KBM-7 (cell line): ENCODE results near the gene TUBA4A.
"Not testable (repeated sequence)": the region's sequence is repeated elsewhere in the genome, so short reads cannot be mapped to it uniquely, and the experiment has no call there.

Source experiments
- DNase-seq: peaks from one replicate; pipeline ENCODE4 v3.0.0-alpha.2; 2015
- in situ Hi-C: fragments of 300-500 bp; cut with MboI; formaldehyde crosslinking; loops from 2 replicates; pipeline ENCODE4 v1.14.3; 2020; ENCODE audit warnings: low sequenced_read_pairs, low pct_unique_long_range_greater_than_20kb, mixed read lengths

Gene TUBA4A

GRCh38 chr2:219272356-219272755 lies 18.6 kb upstream of the TUBA4A start:
- DNase-seq = no peak
- in situ Hi-C loops = no loop called here

GRCh38 chr2:219271021-219271420 lies 17.3 kb upstream of the TUBA4A start:
- no peak for DNase-seq
- in situ Hi-C loops = no loop called here

GRCh38 chr2:219270055-219270372 lies 16.3 kb upstream of the TUBA4A start:
- in situ Hi-C loops = no loop called here
- DNase-seq = no peak

GRCh38 chr2:219269362-219270054 lies 15.8 kb upstream of the TUBA4A start:
- no peak for DNase-seq
- in situ Hi-C loops = no loop called here

- DNase-seq = no peak
- in situ Hi-C loops = no loop called here
These were observed 14.6 kb upstream of the TUBA4A start for GRCh38 chr2:219268294-219268693.

GRCh38 chr2:219266886-219267285 lies 13.2 kb upstream of the TUBA4A start:
- in situ Hi-C loops = no loop called here
- no peak for DNase-seq

GRCh38 chr2:219266232-219266631 lies 12.5 kb upstream of the TUBA4A start:
- in situ Hi-C loops = no loop called here
- DNase-seq = no peak

- DNase-seq = peak; percentile 74
- in situ Hi-C loops = no loop called here
These were observed 7.5 kb upstream of the TUBA4A start for GRCh38 chr2:219261024-219261855.

- in situ Hi-C loops = not testable (repeated sequence)
These were observed 5.2 kb upstream of the TUBA4A start for GRCh38 chr2:219258942-219259341.

GRCh38 chr2:219254590-219255201 lies 978 bp upstream of the TUBA4A start:
- DNase-seq = peak; percentile 72
- in situ Hi-C loops = no loop called here

More at GRCh38 chr2:219258942-219259341, 5.2 kb upstream of the TUBA4A start:
- DNase-seq = not testable (repeated sequence)

- peak; percentile 72 for DNase-seq
These were observed 592 bp downstream of the TUBA4A start, which contains the start of gene TUBA4B for GRCh38 chr2:219252900-219253752. Gene TUBA4B, plus strand, starts transcription at chr2:219253243. Its CDS starts 165 bp downstream, at chr2:219253408.

GRCh38 chr2:219252570-219252899 lies 1.2 kb downstream of the TUBA4A start:
- DNase-seq = no peak
- in situ Hi-C loops = no loop called here

More at GRCh38 chr2:219252900-219253752, 592 bp downstream of the TUBA4A start, which contains the start of gene TUBA4B:
- in situ Hi-C loops = no loop called here

- in situ Hi-C loops = no loop called here
These were observed 1.6 kb downstream of the TUBA4A start for GRCh38 chr2:219252084-219252483.

GRCh38 chr2:219251656-219252055 lies 2.1 kb downstream of the TUBA4A start:
- in situ Hi-C loops = no loop called here
- DNase-seq = no peak

More at GRCh38 chr2:219252084-219252483, 1.6 kb downstream of the TUBA4A start:
- DNase-seq = no peak

- in situ Hi-C loops = no loop called here
- DNase-seq = no peak
These were observed 3.5 kb downstream of the TUBA4A start for GRCh38 chr2:219250049-219250781.

GRCh38 chr2:219249203-219249980 lies 4.3 kb downstream of the TUBA4A start:
- in situ Hi-C loops = no loop called here
- DNase-seq = peak; percentile 74

- in situ Hi-C loops = no loop called here
- DNase-seq = no peak
These were observed 4.9 kb downstream of the TUBA4A start for GRCh38 chr2:219248845-219249202.
